Ovary (tissue), 9 donors: ENCODE measurements around the gene DNAJC15. TPM values are rescaled to one million over a fixed set of nuclear protein-coding genes. Genes with fewer than 3 reads are reported as not detected.

Experiments
- DNase-seq, 5 donors: peaks; one replicate each; pipeline ENCODE4 v3.0.0-alpha.2; 2019 to 2020
- H3K27ac ChIP-seq, 2 donors: fragments of 200-600 bp; one replicate each; pipeline versions ENCODE4 v1.5.1 to v1.8.0; 2019 to 2022
- H3K27me3 ChIP-seq: fragments of 200-600 bp; one replicate; pipeline ENCODE4 v1.8.0; 2022
- H3K36me3 ChIP-seq: fragments of 200-600 bp; sonication (generic); one replicate; pipeline ENCODE4 v1.5.1; 2019
- H3K4me1 ChIP-seq: one replicate; pipeline ENCODE4 v1.8.1; 2013; ENCODE audit warnings: mild to moderate bottlenecking, moderate library complexity; ENCODE audit not compliant: insufficient read depth
- H3K4me3 ChIP-seq: fragments of 200-600 bp; sonication (generic); one replicate; pipeline ENCODE4 v1.5.1; 2017
- H3K9me3 ChIP-seq, 2 donors: fragments of 200-600 bp in 1 of 2; sonication (generic) in 1 of 2; one replicate each; pipeline versions ENCODE4 v1.5.1 to v1.8.1; 2013 to 2019; ENCODE audit warnings: mild to moderate bottlenecking in 1 of 2, moderate library complexity in 1 of 2
- EP300 ChIP-seq: sonication (generic); formaldehyde crosslinking; IDR thresholded peaks from one replicate; pipeline ENCODE4 v1.6.1; 2017; ENCODE audit warnings: antibody characterized with exemption
- POLR2A ChIP-seq: fragments of 450-650 bp; IDR thresholded peaks from one replicate; pipeline ENCODE4 v1.6.1; 2017; ENCODE audit warnings: antibody characterized with exemption, mild to moderate bottlenecking, moderate library complexity
- WGBS, 3 donors: extraction: QIAGEN DNeasy Blood & Tissue Kit in 1 of 3; methylation state at CpG; one replicate each; pipeline versions ENCODE4 v1.1.5 to v1.1.7; 2013 to 2017; 5-methylcytosine and 5-hydroxymethylcytosine counted together
- intact Hi-C, 4 donors: fragments of 100-400 bp; cut with DNase I; formaldehyde crosslinking; loops; one replicate each; pipeline versions ENCODE4 v1.11.0 to v1.15.1; 2022 to 2023
- polyA plus RNA-seq, 2 donors: library from polyadenylated mRNA; stranded (reverse); fragments of 200-250 nt in 1 of 2; fragments of 350-450 nt in 1 of 2; fragmentation: Illumina TruSeq in 1 of 2; extraction: RNeasy Lipid Tissue Mini Kit (QIAGEN cat#74804) in 1 of 2; gene quantifications; one replicate each; pipeline ENCODE4 v1.2.3, GENCODE V29; 2013 to 2014
- total RNA-seq, 7 donors: library from RNA; depleted of rRNA in 2 of 7; stranded (reverse); fragments of >200 nt in 2 of 7; fragmentation: NEBNext Ultra II Directional in 3 of 7; extraction: Animal tissue kit (Norgen Biotek cat#: 25700) in 3 of 7; gene quantifications; one replicate each; pipeline versions ENCODE4 v1.1.0 to v1.2.4, GENCODE V29; 2016 to 2023
- TF ChIP-seq, protein P1 (sequence below), 3 donors: fragments of 450-650 bp in 2 of 3; fragments of 200-600 bp in 1 of 3; IDR thresholded peaks; one replicate each; pipeline versions ENCODE4 v1.5.1 to v1.8.0; 2016 to 2022; ENCODE audit warnings: antibody characterized with exemption in 3 of 3, mild to moderate bottlenecking in 1 of 3
- donor health status: DM: no; HTN: no; CAD: no; lungs with moderate emphysema.
- donor health status: DM: no; HTN: no; CAD: no.
- donor health status: Bipolar disorder and iron deficiency.
- donor health status: DM: yes; HTN: yes; CAD: no.
- donor health status: DM: no; HTN: no; CAD: no.
- donor health status: DM: yes; HTN: yes; CAD: no.

Gene DNAJC15
- total and polyA plus RNA-seq, 9 donors: 0.23 to 6.2 (median 2.9) TPM

DNA sequence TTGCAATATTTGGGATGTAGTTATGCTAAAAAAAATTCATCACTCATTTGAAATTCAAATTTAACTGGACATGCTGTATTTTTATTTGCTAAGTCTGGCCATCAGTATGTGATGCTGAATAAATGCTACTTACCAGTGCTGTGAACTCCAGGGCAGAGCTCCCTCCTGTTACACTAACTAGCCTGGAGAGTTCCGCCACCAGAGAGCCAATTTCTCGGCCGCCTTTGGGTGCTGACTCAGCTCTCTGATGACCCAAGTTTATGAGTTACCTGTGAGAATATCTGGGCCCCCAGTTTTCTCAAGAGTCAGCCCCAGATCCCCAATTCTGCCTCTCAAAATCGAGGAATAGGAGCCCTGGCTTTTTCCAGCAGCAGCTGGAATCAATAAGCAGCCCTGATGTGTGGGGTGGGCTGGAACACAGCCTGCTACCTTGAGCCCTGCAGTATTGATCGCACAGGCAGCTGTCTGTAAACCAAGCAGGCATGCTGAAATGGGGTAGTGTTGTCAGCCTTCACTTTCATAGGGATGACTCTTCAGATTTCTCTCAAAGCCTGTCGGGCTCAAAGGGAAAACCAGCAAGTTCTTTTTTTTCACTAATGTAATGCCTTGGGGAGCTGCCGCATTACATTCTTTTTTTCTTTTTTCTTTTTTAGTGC is 113.7 kb downstream of the DNAJC15 start:
- intact Hi-C loops: no loop called here
- Histone ChIP-seq H3K9me3 (no peaks in the 10 kb centered on the region), H3K4me3 (no peak overlapping the region), H3K27ac (no peak overlapping the region), H3K36me3 (no peaks in the 10 kb centered on the region), H3K4me1 (peaks cover 2% of the 10 kb centered on the region), H3K27me3 (no peaks in the 10 kb centered on the region)
- DNase-seq: no peak
- TF ChIP-seq, protein P1, sequence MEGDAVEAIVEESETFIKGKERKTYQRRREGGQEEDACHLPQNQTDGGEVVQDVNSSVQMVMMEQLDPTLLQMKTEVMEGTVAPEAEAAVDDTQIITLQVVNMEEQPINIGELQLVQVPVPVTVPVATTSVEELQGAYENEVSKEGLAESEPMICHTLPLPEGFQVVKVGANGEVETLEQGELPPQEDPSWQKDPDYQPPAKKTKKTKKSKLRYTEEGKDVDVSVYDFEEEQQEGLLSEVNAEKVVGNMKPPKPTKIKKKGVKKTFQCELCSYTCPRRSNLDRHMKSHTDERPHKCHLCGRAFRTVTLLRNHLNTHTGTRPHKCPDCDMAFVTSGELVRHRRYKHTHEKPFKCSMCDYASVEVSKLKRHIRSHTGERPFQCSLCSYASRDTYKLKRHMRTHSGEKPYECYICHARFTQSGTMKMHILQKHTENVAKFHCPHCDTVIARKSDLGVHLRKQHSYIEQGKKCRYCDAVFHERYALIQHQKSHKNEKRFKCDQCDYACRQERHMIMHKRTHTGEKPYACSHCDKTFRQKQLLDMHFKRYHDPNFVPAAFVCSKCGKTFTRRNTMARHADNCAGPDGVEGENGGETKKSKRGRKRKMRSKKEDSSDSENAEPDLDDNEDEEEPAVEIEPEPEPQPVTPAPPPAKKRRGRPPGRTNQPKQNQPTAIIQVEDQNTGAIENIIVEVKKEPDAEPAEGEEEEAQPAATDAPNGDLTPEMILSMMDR (IDR thresholded peaks at IDR 0.05): no peak
- no peak for TF ChIP-seq POLR2A
- no peak for TF ChIP-seq EP300
- 10 to 14% (median 12%) methylated on average over 7 of the region's 7 CpGs for WGBS, 3 donors

DNA sequence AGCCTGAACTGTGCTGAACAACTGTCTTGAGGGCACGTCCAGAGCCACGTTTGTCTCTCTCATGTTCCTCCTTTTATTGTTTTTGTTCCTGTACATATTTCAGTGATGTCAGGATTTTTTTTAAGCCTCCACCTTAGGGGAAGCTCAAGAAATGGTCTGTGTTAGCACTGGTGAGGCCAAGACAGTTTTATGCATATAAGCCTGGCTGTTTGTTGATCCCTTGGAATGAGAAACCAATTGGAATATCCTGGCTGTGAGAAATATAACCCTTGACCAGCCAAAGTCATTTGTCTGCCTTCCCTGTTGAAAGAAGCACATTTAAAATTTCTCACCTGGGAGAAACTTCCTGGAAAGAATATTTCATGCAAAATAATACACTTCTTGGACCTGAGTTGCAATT is 115.8 kb downstream of the DNAJC15 start:
- H3K4me1 ChIP-seq: peaks cover 2% of the 10 kb centered on the region
- H3K9me3 ChIP-seq: no peaks in the 10 kb centered on the region
- DNase-seq: no peak
- intact Hi-C loops: no loop called here
- H3K27me3 ChIP-seq: no peaks in the 10 kb centered on the region
- no peaks in the 10 kb centered on the region for H3K36me3 ChIP-seq
- no peak overlapping the region for H3K4me3 ChIP-seq
- 47 to 65% (median 58%) methylated on average over 2 of the region's 2 CpGs for WGBS, 3 donors
- no peak overlapping the region for H3K27ac ChIP-seq
- TF ChIP-seq EP300: no peak
- TF ChIP-seq, protein P1 (IDR thresholded peaks at IDR 0.05): no peak
- TF ChIP-seq POLR2A: no peak

DNA sequence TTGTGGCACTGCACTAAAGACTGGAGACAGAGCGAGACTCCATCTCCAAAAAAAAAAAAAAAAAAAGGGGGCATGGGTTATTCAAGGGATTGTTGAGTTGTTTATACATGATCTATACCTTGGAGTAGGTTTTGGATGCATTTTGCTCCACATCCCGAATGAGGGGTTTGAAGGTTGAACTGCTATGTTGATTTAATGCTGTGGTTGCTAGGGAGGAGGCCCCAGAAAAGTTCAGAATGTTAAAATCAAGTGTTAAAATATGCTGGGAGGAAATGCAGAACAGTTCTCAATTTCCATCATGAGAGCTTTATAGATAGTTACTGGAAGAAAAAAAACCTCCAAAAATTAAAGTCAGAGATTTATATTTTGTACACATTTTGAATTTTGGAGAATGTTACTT is 116.5 kb downstream of the DNAJC15 start:
- DNase-seq: no peak
- Histone ChIP-seq H3K36me3 (no peaks in the 10 kb centered on the region), H3K27me3 (no peaks in the 10 kb centered on the region), H3K4me1 (peaks cover 2% of the 10 kb centered on the region), H3K9me3 (no peaks in the 10 kb centered on the region), H3K4me3 (no peak overlapping the region), H3K27ac (no peak overlapping the region)
- TF ChIP-seq EP300: no peak
- intact Hi-C loops: no loop called here
- WGBS, 3 donors: 60 to 84% (median 73%) methylated on average over 2 of the region's 2 CpGs

- intact Hi-C loops: no loop called here
- Histone ChIP-seq H3K36me3 (no peaks in the 10 kb centered on the region), H3K27me3 (no peaks in the 10 kb centered on the region), H3K9me3 (no peaks in the 10 kb centered on the region), H3K27ac (no peak overlapping the region), H3K4me3 (no peak overlapping the region), H3K4me1 (peaks cover 2% of the 10 kb centered on the region)
- no peak for DNase-seq
- TF ChIP-seq EP300 (no peak), POLR2A (no peak)
- TF ChIP-seq, protein P1 (IDR thresholded peaks at IDR 0.05): no peak
- WGBS, 3 donors: 45 to 74% (median 62%) methylated on average over 1 of the region's 1 CpG
These were observed 117.6 kb downstream of the DNAJC15 start for GRCh38 chr13:43140985-43141384.

DNA sequence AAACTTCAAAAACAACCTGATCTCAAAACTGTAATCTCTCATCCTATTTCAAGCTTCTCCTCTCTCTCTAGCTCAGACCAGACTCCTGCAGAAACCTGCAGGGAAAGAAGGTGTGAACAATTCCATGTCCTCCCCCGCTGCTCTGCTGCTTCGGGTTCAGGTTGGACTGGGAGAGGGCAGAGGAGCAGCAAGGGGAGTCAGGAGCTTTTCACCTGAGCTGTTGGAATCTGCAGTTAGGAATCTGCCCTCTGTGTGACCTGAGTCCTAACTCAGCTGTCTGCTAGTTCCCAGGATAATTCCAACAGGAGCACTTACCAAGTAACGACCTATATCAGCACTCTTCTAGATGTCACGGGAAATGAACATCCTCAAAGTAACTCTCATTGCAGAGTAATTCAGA is 118.3 kb downstream of the DNAJC15 start:
- intact Hi-C loops: no loop called here
- DNase-seq: no peak
- TF ChIP-seq POLR2A: no peak
- no peak for TF ChIP-seq EP300
- TF ChIP-seq, protein P1 (IDR thresholded peaks at IDR 0.05): no peak
- peaks cover 2% of the 10 kb centered on the region for H3K4me1 ChIP-seq
- H3K27ac ChIP-seq: no peak overlapping the region
- H3K4me3 ChIP-seq: no peak overlapping the region
- WGBS, 3 donors: 91 to 94% (median 91%) methylated on average over 4 of the region's 4 CpGs
- no peaks in the 10 kb centered on the region for H3K36me3 ChIP-seq
- H3K9me3 ChIP-seq: no peaks in the 10 kb centered on the region
- no peaks in the 10 kb centered on the region for H3K27me3 ChIP-seq
